Brain microvascular endothelial cell (primary cell): ENCODE results near the gene ST7.

Source experiments
- DNase-seq: peaks from one replicate; pipeline ENCODE4 v3.0.0-alpha.2; 2020
- H3K27ac ChIP-seq: fragments of 250-450 bp; sonication (Bioruptor Pico); 2 replicates; pipeline ENCODE4 v1.5.1; 2020; ENCODE audit warnings: mild to moderate bottlenecking, moderate library complexity
- H3K27me3 ChIP-seq: fragments of 250-450 bp; sonication (Bioruptor Pico); replicated peaks from 2 replicates; pipeline ENCODE4 v1.5.1; 2020; ENCODE audit warnings: mild to moderate bottlenecking
- H3K36me3 ChIP-seq: fragments of 250-450 bp; sonication (Bioruptor Pico); replicated peaks from 2 replicates; pipeline ENCODE4 v1.5.1; 2020; ENCODE audit warnings: mild to moderate bottlenecking
- H3K4me3 ChIP-seq: 2 replicates; pipeline ENCODE4 v1.5.1; 2011; ENCODE audit warnings: low read depth, mild to moderate bottlenecking, control low read depth, low read length, moderate library complexity
- CTCF ChIP-seq: IDR thresholded peaks from 2 replicates; pipeline ENCODE4 v1.5.1; 2011; ENCODE audit warnings: low read depth, mild to moderate bottlenecking, moderate library complexity, low read length, control low read depth, inconsistent platforms; ENCODE audit errors: missing control alignments
- in situ Hi-C: cut with HindIII; loops from 2 replicates; pipeline ENCODE4 v1.10.0; 2017; ENCODE audit warnings: low sequenced_read_pairs, low pct_ligation_motif_present

The ST7 gene

GRCh38 chr7:117210397-117210796 lies 257.1 kb downstream of the ST7 start:
- in situ Hi-C loops = no loop called here
- Histone ChIP-seq H3K36me3 (peaks cover 13% of the 10 kb centered on the region), H3K4me3 (no peak overlapping the region), H3K27ac (no peak overlapping the region), H3K27me3 (no peaks in the 10 kb centered on the region)
- DNase-seq = no peak
- TF ChIP-seq CTCF = no peak

- in situ Hi-C loops = no loop called here
- H3K27me3 ChIP-seq = no peaks in the 10 kb centered on the region
Measured at GRCh38 chr7:117210908-117211307, 257.6 kb downstream of the ST7 start.

GRCh38 chr7:117211614-117212013 lies 258.3 kb downstream of the ST7 start:
- Histone ChIP-seq H3K36me3 (peaks cover 13% of the 10 kb centered on the region), H3K27me3 (no peaks in the 10 kb centered on the region), H3K27ac (no peak overlapping the region), H3K4me3 (no peak overlapping the region)
- no peak for TF ChIP-seq CTCF
- DNase-seq = no peak
- in situ Hi-C loops = no loop called here

More at GRCh38 chr7:117210908-117211307, 257.6 kb downstream of the ST7 start:
- no peak overlapping the region for H3K27ac ChIP-seq
- TF ChIP-seq CTCF = no peak
- H3K36me3 ChIP-seq = peaks cover 13% of the 10 kb centered on the region
- no peak overlapping the region for H3K4me3 ChIP-seq
- no peak for DNase-seq

- H3K27me3 ChIP-seq = no peaks in the 10 kb centered on the region
- in situ Hi-C loops = no loop called here
- DNase-seq = peak; percentile 75
- H3K27ac ChIP-seq = no peak overlapping the region
- peaks cover 13% of the 10 kb centered on the region for H3K36me3 ChIP-seq
- peak; percentile 95 for TF ChIP-seq CTCF
- no peak overlapping the region for H3K4me3 ChIP-seq
Measured at GRCh38 chr7:117212969-117213877, 259.9 kb downstream of the ST7 start.

GRCh38 chr7:117216010-117216409 lies 262.7 kb downstream of the ST7 start:
- in situ Hi-C loops = no loop called here
- no peaks in the 10 kb centered on the region for H3K36me3 ChIP-seq
- TF ChIP-seq CTCF = no peak
- H3K27ac ChIP-seq = no peak overlapping the region
- DNase-seq = no peak
- H3K4me3 ChIP-seq = no peak overlapping the region
- no peaks in the 10 kb centered on the region for H3K27me3 ChIP-seq
